BE2C (cell line): ENCODE measurements around the gene TEAD3.

Experiments
- DNase-seq: peaks from one replicate; pipeline ENCODE4 v3.0.0-alpha.2; 2020
- H3K27me3 ChIP-seq: fragments of 250-450 bp; sonication (Bioruptor Pico); 2 replicates; pipeline ENCODE4 v1.5.1; 2020; ENCODE audit warnings: mild to moderate bottlenecking
- H3K36me3 ChIP-seq: fragments of 250-450 bp; sonication (Bioruptor Pico); 2 replicates; pipeline ENCODE4 v1.5.1; 2020; ENCODE audit warnings: mild to moderate bottlenecking
- H3K4me1 ChIP-seq: fragments of 250-450 bp; sonication (Bioruptor Pico); 2 replicates; pipeline ENCODE4 v1.5.1; 2020
- H3K4me3 ChIP-seq: 2 replicates; pipeline ENCODE4 v1.5.1; 2011; ENCODE audit warnings: low read depth, low read length
- H3K9me3 ChIP-seq: fragments of 250-450 bp; sonication (Bioruptor Pico); 2 replicates; pipeline ENCODE4 v1.5.1; 2020
- TF ChIP-seq, protein P1 (sequence below): IDR thresholded peaks from 2 replicates; pipeline ENCODE4 v1.5.1; 2012; ENCODE audit warnings: mild to moderate bottlenecking, low read depth, low read length

TEAD3 gene

DNA sequence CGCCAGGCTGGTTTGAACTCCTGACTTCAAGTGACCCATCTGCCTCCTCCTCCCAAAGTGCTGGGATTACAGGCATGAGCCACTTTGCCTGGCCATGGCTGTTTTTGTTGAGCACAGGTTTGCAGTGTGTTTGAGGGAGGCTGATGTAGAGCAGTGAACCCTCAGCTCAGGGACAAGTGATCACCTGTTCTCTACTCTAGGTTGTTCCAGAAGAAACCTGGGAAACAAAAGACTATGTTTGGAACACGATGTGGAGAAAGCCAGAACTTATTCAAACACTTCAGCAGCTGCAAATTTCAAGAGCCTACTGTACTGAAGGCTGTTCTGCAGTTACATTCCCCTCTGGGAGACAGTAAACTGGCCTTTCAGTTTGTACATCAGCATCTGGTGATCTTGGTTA lies 11.1 kb upstream of the TEAD3 start:
- no peak overlapping the region for H3K4me3 ChIP-seq
- H3K36me3 ChIP-seq = no peaks in the 10 kb centered on the region
- no peaks in the 10 kb centered on the region for H3K27me3 ChIP-seq
- no peaks in the 10 kb centered on the region for H3K9me3 ChIP-seq
- TF ChIP-seq, protein P1, sequence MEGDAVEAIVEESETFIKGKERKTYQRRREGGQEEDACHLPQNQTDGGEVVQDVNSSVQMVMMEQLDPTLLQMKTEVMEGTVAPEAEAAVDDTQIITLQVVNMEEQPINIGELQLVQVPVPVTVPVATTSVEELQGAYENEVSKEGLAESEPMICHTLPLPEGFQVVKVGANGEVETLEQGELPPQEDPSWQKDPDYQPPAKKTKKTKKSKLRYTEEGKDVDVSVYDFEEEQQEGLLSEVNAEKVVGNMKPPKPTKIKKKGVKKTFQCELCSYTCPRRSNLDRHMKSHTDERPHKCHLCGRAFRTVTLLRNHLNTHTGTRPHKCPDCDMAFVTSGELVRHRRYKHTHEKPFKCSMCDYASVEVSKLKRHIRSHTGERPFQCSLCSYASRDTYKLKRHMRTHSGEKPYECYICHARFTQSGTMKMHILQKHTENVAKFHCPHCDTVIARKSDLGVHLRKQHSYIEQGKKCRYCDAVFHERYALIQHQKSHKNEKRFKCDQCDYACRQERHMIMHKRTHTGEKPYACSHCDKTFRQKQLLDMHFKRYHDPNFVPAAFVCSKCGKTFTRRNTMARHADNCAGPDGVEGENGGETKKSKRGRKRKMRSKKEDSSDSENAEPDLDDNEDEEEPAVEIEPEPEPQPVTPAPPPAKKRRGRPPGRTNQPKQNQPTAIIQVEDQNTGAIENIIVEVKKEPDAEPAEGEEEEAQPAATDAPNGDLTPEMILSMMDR = no peak
- DNase-seq = no peak
- no peaks in the 10 kb centered on the region for H3K4me1 ChIP-seq

DNA sequence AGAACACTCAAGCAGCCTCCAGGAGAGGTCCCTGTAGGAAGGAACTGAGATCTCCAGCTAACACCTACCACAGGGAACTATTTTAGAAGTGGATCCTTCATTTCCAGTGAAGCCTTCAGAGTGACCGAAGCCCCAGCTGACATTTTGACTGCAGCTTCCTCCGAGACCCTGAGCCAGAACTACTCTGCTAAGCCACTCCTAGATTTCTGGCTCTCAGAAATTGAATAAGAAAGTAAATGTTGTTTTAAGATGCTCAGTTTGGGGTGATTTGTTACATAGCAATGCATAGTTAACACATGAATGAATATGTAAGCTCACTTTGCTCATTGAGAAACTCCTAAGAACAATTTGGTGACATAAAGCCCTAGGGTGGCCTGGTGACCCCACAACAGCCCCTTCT lies 10.3 kb upstream of the TEAD3 start:
- Histone ChIP-seq H3K4me1 (no peaks in the 10 kb centered on the region), H3K27me3 (no peaks in the 10 kb centered on the region)

DNA sequence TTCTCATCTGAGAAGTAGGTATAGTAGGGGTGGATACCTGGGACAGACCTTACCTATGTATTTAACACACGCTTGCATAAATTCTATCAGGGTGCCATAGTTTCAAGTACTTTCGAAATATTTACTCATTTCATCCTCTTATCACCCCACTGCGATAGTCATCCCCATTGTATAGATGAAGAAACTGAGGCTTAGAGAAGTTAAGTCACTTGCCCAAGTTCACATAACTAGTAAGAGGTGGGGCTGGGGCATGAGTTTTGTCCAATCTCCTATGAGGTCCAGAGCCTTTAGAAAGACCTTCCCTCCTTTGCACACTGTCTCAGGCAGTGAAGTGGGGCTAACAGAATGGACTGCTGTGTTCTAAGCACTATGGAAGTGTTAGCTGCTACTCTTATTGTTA lies 9.7 kb upstream of the TEAD3 start:
- Histone ChIP-seq H3K4me1 (no peaks in the 10 kb centered on the region), H3K36me3 (no peaks in the 10 kb centered on the region), H3K4me3 (no peak overlapping the region), H3K9me3 (no peaks in the 10 kb centered on the region), H3K27me3 (no peaks in the 10 kb centered on the region)
- DNase-seq = no peak
- TF ChIP-seq, protein P1 = no peak

More for the DNA sequence above, 10.3 kb upstream of the TEAD3 start:
- TF ChIP-seq, protein P1 = no peak
- Histone ChIP-seq H3K36me3 (no peaks in the 10 kb centered on the region), H3K9me3 (no peaks in the 10 kb centered on the region), H3K4me3 (no peak overlapping the region)
- no peak for DNase-seq

DNA sequence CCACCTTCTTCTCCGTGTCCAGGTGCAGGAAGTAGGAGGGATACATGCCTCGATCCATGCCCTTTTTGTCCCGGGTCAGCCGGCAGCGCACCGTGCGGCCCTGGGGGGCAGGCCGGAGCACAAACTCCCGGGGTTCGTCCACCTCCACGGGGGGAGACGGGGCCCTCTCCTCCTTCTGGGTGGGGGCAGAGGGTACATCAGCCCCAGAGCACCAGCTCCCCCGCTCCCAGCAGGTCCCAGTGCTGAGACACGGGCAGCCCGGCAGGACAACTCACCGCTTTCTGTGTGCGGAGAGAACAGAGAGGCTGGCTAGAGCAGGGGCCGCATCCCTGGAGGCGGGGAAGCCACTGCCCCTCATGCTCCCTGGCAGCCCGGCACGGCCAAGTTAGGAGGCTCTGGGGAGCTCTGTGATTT lies 9.1 kb upstream of the TEAD3 start:
- TF ChIP-seq, protein P1 = no peak
- no peaks in the 10 kb centered on the region; the same call in 1 of the 2 replicates for H3K4me1 ChIP-seq
- no peaks in the 10 kb centered on the region for H3K27me3 ChIP-seq
- H3K4me3 ChIP-seq = no peak overlapping the region
- no peak for DNase-seq
- no peaks in the 10 kb centered on the region for H3K36me3 ChIP-seq
- no peaks in the 10 kb centered on the region for H3K9me3 ChIP-seq

DNA sequence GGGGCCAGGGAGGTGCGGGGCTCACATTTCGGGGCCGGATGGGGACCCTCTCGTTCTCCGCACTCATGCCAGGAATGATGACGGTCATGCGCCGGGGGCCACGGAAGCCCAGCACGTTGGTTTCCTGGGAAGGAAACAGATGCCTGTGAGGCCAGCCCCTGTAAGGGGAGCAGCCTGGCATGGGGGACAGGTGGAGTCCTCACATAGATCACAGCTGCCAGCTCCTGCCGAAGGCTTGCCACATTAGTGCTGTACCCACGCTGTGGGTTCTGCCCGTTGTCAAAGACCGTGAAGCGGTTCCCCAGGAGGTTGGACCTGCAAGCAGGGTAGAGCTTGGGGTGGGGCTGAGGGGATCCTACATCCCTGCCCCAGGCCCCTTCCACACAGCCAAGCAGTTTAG lies 6.7 kb upstream of the TEAD3 start:
- Histone ChIP-seq H3K27me3 (no peaks in the 10 kb centered on the region), H3K4me3 (no peak overlapping the region), H3K9me3 (no peaks in the 10 kb centered on the region), H3K36me3 (no peaks in the 10 kb centered on the region), H3K4me1 (peaks cover 4% of the 10 kb centered on the region; the same call in 1 of the 2 replicates)
- TF ChIP-seq, protein P1 = no peak
- DNase-seq = no peak

DNA sequence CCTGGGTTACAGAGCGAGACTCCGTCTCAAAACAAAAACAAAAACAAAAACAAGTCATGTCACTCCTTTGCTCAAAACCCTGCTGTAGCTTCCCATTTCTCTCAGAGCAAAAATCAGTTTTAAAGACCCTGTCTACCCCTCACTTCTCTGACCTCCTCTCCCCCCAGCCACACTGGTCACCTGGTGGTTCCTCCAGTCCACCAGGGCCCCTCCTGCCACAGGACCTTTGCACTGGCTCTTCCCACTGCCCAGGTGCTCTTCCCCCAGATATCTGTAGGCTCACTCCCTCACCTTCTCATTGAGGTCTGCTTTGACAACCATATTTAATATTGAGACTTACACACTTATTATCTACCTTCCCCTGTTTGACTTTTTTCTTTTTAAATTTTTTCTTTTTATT lies 4.9 kb upstream of the TEAD3 start:
- no peak for DNase-seq
- Histone ChIP-seq H3K36me3 (no peaks in the 10 kb centered on the region), H3K4me1 (peaks cover 4% of the 10 kb centered on the region; the same call in 1 of the 2 replicates), H3K9me3 (no peaks in the 10 kb centered on the region), H3K27me3 (no peaks in the 10 kb centered on the region), H3K4me3 (no peak overlapping the region)
- TF ChIP-seq, protein P1 = no peak
